ENCODE results near the gene KSR2.
"Not testable (repeated sequence)": the region's sequence is repeated elsewhere in the genome, so short reads cannot be mapped to it uniquely, and the experiment has no call there.

KSR2 gene

DNA sequence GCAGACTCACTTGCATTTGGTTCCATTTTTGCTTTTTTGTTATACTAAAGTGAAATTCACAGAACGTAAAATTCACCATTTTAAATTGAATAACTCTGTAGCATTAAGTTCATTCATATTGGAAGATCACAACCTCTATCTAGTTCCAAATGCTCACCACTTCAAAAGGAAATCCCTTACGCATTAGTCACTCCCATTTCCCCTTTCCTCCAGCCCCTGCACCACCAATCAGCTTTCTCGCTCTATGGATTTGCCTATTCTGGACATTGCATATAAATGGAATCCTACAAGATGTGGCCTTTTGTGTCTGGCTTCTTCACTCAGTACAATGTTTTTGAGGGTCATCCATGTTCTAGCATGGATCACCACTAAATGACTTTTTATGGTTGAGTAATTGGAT is 294.5 kb downstream of the KSR2 start:
- Mint-ChIP-seq H3K4me3 (no peak overlapping the region), H3K36me3 (no peaks in the 10 kb centered on the region), H3K27ac (no peak overlapping the region), H3K4me1 (no peaks in the 10 kb centered on the region), H3K9me3 (peaks cover 15% of the 10 kb centered on the region), H3K27me3 (no peaks in the 10 kb centered on the region)
- ATAC-seq: no peak

DNA sequence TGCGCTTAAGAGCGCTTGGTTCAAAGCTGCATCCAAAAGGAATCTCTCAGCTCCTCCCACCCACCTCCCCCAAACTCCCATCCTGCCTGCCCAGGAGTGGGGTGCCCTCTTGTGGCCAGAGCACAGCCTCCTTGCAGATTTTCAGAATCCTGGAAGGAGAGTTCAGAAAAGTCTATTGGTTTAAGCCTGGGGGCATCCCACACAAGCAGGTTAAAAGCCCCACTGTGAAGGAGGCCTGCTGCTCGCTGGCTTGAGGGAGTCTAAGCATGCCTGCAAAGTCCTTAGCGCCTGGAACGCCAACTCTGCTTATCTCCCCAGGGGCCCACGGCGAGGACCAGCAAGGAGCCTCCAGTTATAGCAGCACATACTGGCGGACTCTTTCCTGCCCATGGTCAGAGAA is 297.1 kb downstream of the KSR2 start:
- no peaks in the 10 kb centered on the region for H3K4me1 Mint-ChIP-seq

DNA sequence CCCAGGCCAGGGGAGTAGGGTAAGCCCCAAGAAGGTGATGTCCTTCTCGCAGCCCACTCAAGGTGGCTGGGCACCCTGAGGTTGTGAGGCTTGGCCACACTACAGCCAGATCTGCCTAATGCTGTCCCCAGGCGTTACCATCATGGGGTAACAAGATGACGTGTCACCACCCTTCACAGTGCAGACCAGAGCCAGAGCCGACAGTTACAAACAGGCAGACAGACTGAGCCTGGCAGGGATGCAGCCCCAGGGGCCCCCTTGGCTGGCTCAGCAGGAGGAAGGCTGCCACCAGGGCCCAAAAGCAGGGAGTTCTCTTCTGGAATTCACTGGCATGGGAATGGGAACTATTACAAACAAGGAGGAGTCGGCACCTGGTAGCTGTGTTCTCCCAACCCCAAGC is 304.6 kb downstream of the KSR2 start:
- Mint-ChIP-seq H3K27me3 (peaks cover 5% of the 10 kb centered on the region), H3K36me3 (no peaks in the 10 kb centered on the region), H3K9me3 (no peaks in the 10 kb centered on the region), H3K4me3 (no peak overlapping the region), H3K4me1 (no peaks in the 10 kb centered on the region), H3K27ac (no peak overlapping the region)
- no peak for ATAC-seq

More for the DNA sequence above, 297.1 kb downstream of the KSR2 start:
- Mint-ChIP-seq H3K36me3 (no peaks in the 10 kb centered on the region), H3K27ac (no peak overlapping the region), H3K9me3 (peaks cover 15% of the 10 kb centered on the region), H3K27me3 (peaks cover 5% of the 10 kb centered on the region), H3K4me3 (no peak overlapping the region)
- ATAC-seq: no peak

DNA sequence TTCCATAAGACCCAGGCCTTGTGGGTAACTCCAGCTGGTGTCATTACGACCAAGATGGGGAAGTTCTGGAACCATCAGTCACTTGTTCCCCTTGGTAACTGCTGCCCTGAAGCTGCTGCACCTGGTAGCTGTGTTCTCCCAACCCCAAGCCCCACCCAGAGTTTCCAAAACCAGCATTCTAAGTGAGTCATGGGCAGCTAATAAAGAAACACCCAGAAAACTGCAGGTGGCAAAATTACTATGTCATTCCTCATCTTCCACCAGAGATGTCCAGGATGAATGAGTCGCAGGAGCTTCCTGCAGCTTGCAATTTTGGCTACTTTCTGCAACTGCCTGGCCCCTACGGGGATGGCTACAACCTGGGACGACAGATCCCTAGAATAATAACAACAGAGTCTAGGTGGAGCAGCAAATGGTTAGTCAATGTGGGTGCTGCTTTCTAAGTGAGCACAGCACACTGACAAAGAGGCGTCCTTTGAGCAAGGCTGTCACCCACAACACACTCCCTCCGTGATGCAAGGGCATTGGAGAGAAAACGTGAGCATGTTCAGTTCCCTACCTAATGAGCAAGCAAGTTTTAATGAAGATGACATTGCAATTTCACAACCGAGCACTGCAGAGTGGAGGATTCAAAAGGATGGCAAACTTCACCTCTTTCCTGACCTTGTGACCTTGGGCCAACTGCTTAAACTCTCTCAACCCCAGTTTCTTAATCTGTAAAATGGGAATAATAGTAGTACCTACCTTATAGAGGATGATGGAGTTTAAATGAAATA is 306.0 kb downstream of the KSR2 start:
- Mint-ChIP-seq H3K4me3 (no peak overlapping the region), H3K9me3 (peaks cover 4% of the 10 kb centered on the region), H3K27me3 (peaks cover 5% of the 10 kb centered on the region), H3K4me1 (no peaks in the 10 kb centered on the region), H3K27ac (no peak overlapping the region), H3K36me3 (no peaks in the 10 kb centered on the region)
- ATAC-seq: no peak

DNA sequence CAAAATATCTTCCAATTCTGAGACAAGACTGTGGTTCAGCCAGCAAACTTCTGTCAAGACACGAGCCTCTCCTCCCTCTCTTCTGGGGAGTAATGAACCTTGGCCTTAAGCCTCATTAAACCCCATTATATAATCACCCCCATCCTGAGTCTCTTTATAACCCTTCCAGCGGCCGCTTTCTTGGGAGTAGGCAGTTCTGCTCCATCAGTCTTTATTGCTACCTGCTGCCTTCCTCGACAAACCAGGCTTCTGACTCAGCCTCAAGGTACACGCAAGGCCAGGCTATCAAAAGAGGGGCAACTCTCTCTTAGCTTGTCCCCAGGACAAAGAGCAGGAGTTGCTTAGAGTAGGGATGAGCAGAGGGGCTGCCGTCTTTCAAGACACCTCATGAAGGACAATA is 306.6 kb downstream of the KSR2 start:
- no peaks in the 10 kb centered on the region for H3K36me3 Mint-ChIP-seq
- no peak for ATAC-seq
- peaks cover 4% of the 10 kb centered on the region for H3K9me3 Mint-ChIP-seq
- H3K27ac Mint-ChIP-seq: no peak overlapping the region
- H3K4me1 Mint-ChIP-seq: no peaks in the 10 kb centered on the region
- H3K27me3 Mint-ChIP-seq: peaks cover 5% of the 10 kb centered on the region
- no peak overlapping the region for H3K4me3 Mint-ChIP-seq

DNA sequence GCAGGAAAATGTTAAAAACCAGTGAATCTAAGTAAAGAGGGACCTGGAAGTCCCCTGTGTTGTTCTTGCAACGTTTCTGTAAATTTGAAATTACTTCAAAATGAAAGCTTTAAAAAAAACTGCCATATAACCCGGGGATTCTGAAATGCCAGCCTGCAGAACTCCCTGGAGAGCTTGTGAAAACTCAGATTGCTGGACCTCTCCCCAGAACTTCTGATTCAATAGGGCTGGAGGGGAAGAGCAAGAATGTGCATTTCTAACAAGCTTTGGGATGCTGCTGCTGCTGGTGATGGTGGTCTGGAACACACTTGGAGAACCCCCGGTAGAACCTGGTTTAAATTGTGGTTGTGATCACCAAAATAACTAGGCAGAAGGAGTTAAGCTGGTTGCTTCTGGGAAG is 307.3 kb downstream of the KSR2 start:
- no peak for ATAC-seq
- no peaks in the 10 kb centered on the region for H3K4me1 Mint-ChIP-seq
- no peak overlapping the region for H3K4me3 Mint-ChIP-seq
- no peaks in the 10 kb centered on the region for H3K27me3 Mint-ChIP-seq
- H3K36me3 Mint-ChIP-seq: no peaks in the 10 kb centered on the region
- H3K27ac Mint-ChIP-seq: no peak overlapping the region
- H3K9me3 Mint-ChIP-seq: peaks cover 4% of the 10 kb centered on the region

DNA sequence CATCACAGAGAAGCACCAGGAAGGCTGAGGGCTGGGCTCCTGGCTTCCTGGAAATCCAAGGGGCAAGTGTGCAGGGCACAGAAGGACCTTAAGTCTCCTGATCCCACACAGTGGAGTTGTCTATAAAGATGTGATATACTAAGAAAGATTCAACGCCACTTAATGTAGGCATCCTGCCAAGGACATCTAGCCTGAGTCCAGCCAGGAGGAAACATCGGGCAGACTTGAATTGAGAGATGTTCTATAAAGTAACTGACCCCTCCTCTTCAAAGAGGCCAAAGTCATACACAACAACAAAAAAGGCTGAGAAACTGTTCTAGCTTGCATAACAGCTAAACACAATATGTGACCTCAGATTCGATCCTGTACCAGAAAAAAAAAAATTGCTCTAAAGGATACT is 307.9 kb downstream of the KSR2 start:
- H3K4me3 Mint-ChIP-seq: no peak overlapping the region
- no peak overlapping the region for H3K27ac Mint-ChIP-seq
- H3K9me3 Mint-ChIP-seq: peaks cover 4% of the 10 kb centered on the region
- no peaks in the 10 kb centered on the region for H3K36me3 Mint-ChIP-seq
- H3K27me3 Mint-ChIP-seq: no peaks in the 10 kb centered on the region
- no peaks in the 10 kb centered on the region for H3K4me1 Mint-ChIP-seq
- no peak for ATAC-seq

DNA sequence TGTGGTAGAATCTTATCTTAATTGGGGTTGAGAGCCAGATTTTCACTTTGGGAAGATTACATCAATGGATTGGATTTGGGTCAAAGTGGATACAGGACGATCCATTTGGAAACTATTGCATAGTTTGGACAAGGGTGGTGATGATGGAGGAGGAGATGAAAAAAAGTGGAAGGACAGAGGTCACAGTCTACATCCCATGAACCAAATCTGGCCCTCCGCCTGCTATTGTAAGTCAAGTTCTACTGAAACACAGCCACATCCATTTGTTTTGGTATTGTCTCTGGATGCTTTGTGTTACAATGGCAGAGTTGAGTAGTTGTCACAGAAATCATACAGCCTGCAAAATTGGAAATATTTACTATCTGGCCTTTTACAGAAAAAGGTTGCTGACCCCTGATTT is 310.6 kb downstream of the KSR2 start:
- no peaks in the 10 kb centered on the region for H3K4me1 Mint-ChIP-seq
- H3K9me3 Mint-ChIP-seq: peaks cover 4% of the 10 kb centered on the region
- no peak for ATAC-seq
- no peak overlapping the region for H3K4me3 Mint-ChIP-seq
- no peaks in the 10 kb centered on the region for H3K27me3 Mint-ChIP-seq
- no peaks in the 10 kb centered on the region for H3K36me3 Mint-ChIP-seq
- H3K27ac Mint-ChIP-seq: no peak overlapping the region

DNA sequence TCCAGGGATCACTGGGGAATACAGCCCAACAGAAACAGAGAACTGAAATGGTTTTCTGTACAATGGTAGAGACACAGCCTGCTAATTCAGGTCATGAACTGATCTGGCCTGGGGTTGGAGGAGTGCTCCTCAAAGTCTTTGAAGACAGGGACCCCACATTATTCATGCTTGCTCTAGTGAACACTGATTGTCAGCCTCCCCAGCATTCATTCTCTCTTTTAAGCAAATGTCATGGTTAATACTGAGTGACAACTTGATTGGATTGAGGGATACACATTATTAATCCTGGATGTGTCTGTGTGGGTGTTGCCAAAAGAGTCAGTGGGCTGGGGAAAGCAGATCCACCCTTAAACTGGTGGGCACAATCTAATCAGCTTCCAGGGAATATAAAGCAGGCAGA is 319.0 kb downstream of the KSR2 start:
- Mint-ChIP-seq H3K9me3 (peaks cover 16% of the 10 kb centered on the region), H3K36me3 (no peaks in the 10 kb centered on the region), H3K27ac (no peak overlapping the region), H3K4me1 (no peaks in the 10 kb centered on the region), H3K27me3 (peaks cover 12% of the 10 kb centered on the region), H3K4me3 (no peak overlapping the region)
- ATAC-seq: no peak

DNA sequence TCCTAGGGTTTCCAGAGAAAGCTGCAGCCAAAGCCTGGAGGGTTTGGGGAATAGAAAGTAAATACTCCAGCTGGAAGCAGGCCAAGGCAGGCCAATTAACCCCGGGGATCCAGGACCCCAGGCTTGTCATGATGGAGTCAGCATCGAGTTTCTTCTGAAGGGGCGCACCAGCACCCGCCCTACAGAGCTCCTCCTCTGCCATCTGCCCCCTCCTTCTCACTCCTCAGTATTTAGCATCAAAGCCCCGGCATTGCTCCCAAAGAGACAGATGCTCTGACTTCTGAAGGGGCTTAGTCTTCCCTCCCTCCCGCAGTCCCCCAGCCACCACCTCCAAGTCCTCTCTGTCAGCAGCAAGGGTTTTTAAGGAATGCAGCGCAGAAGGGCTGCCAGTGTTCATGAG is 322.3 kb downstream of the KSR2 start:
- Mint-ChIP-seq H3K27me3 (peaks cover 12% of the 10 kb centered on the region), H3K36me3 (no peaks in the 10 kb centered on the region), H3K4me3 (no peak overlapping the region), H3K9me3 (peaks cover 14% of the 10 kb centered on the region), H3K4me1 (no peaks in the 10 kb centered on the region), H3K27ac (no peak overlapping the region)
- no peak for ATAC-seq

DNA sequence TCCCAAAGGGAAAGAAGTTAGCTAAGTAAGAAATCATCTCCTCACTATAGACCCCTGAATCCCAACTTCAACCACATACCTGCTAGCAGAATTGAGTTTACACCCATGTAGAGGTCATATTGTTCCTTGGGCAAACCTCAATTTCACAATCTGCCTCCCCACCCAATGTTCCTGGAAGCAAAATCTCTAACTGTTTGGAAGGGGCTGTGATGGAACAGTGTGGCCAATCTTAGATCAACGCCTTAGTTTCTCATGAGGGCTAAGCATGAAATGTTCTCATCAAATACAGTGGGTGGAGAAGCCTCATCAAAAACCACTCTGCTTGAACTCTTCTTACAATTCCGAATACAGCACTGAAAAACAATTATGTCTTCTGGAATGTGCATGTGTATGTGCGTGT is 323.3 kb downstream of the KSR2 start:
- no peak overlapping the region for H3K27ac Mint-ChIP-seq
- H3K9me3 Mint-ChIP-seq: peaks cover 9% of the 10 kb centered on the region
- no peaks in the 10 kb centered on the region for H3K4me1 Mint-ChIP-seq
- H3K4me3 Mint-ChIP-seq: no peak overlapping the region
- peaks cover 12% of the 10 kb centered on the region for H3K27me3 Mint-ChIP-seq
- ATAC-seq: no peak
- H3K36me3 Mint-ChIP-seq: no peaks in the 10 kb centered on the region

DNA sequence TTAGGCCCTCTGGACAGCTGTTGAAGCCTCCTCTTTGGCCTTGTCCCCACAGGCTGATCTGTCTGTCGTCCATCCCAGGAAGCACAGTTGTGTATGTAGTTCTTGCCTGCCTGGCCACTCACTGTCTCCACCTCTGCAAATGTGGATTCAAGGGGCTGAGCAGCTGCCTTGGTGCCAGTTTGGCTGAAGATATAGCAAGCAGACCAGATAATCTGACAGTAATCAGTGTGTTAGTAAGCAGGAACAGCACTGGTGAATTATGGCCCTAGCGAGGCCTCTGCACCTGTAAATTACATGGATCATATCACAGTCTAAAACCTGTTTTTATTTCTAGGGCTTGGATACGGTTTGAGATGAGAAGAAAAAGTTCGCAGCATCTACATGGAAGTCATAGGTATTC is 324.8 kb downstream of the KSR2 start:
- Mint-ChIP-seq H3K27me3 (peaks cover 12% of the 10 kb centered on the region), H3K36me3 (no peaks in the 10 kb centered on the region), H3K4me1 (no peaks in the 10 kb centered on the region), H3K4me3 (no peak overlapping the region), H3K9me3 (peaks cover 9% of the 10 kb centered on the region), H3K27ac (no peak overlapping the region)
- no peak for ATAC-seq

DNA sequence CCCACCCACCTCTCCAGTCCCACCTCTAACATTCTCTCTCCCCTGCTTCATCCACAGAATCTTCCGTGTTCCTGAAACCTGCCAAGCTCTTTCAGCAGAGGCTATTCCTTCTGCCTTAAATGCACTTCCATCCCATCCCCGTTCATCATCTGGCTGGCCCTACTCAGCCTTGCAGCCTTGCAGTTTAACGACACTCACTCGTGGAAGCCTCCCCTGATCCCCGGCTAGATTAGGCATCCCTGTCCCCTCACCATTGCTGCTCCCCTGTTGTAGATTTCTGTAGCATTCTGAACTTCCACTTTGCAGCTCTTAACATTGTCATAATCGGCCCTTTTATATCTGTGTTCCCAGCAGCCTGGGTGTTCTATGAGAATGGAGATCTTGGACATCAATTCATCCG is 326.9 kb downstream of the KSR2 start:
- H3K27me3 Mint-ChIP-seq: peaks cover 6% of the 10 kb centered on the region
- peaks cover 10% of the 10 kb centered on the region for H3K9me3 Mint-ChIP-seq
- H3K27ac Mint-ChIP-seq: no peak overlapping the region
- no peaks in the 10 kb centered on the region for H3K36me3 Mint-ChIP-seq
- no peaks in the 10 kb centered on the region for H3K4me1 Mint-ChIP-seq
- ATAC-seq: no peak
- H3K4me3 Mint-ChIP-seq: no peak overlapping the region

DNA sequence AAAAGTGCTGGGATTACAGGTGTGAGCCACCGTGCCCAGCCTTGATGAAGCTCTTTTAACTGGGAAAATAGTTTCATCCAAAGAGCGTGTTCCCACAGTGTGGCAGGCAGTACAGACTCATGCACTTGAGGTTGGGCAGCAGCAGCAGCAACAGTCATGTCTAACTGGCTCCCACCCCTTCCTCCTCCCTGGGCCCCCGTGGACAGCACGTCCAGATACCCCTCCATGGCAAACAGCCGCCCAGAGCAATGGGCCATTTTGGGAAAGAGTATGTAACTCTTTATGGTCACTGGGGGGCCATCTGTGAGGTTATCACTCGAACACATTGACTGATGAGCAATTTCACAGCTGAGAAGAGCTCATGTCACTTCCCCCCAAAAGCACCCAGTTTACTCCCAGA is 328.3 kb downstream of the KSR2 start:
- no peak for ATAC-seq

DNA sequence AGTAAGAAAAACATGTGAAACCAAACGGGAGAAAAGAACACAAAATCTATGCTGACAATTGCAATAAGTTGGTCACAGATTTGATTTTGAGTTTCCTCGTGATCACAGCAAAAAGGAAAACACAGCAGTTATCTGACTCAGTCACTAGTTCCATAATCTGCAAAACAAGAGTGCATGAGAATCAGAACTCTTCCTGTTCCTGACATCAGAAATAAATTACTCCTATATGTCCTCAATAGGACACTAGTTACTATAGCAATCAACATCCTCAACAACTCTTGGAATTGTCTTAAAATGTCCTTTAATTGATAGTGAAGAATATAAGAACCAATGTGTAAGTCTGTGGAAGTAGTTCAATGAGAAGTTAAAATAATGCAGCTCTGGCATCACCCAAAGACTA is 339.3 kb downstream of the KSR2 start:
- H3K36me3 Mint-ChIP-seq: no peaks in the 10 kb centered on the region
- no peaks in the 10 kb centered on the region for H3K27me3 Mint-ChIP-seq
- no peak for ATAC-seq

More for the DNA sequence above, 328.3 kb downstream of the KSR2 start:
- Mint-ChIP-seq H3K4me3 (no peak overlapping the region), H3K4me1 (no peaks in the 10 kb centered on the region), H3K27ac (no peak overlapping the region), H3K27me3 (no peaks in the 10 kb centered on the region), H3K9me3 (peaks cover 12% of the 10 kb centered on the region), H3K36me3 (no peaks in the 10 kb centered on the region)

DNA sequence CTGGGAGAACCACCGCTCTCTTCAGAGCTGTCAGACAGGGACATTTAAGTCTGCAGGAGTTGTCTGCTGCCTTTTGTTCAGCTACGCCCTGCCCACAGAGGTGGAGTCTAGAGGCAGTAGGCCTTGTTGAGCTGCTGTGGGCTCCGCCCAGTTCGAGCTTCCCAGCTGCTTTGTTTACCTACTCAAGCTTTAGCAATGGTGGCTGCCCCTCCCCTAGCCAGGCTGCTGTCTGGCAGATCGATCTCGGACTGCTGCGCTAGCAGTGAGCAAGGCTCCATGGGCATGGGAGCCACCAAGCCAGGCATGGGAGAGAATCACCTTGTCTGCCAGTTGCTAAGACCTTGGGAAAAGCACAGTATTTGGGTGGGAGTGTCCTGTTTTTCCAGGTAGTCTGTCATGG is 340.1 kb downstream of the KSR2 start:
- not testable (repeated sequence) for H3K9me3 Mint-ChIP-seq, H3K27ac Mint-ChIP-seq, H3K4me1 Mint-ChIP-seq, H3K36me3 Mint-ChIP-seq, H3K27me3 Mint-ChIP-seq, H3K4me3 Mint-ChIP-seq, ATAC-seq

More for the DNA sequence above, 339.3 kb downstream of the KSR2 start:
- H3K9me3 Mint-ChIP-seq: peaks cover 8% of the 10 kb centered on the region
- no peak overlapping the region for H3K27ac Mint-ChIP-seq
- no peak overlapping the region for H3K4me3 Mint-ChIP-seq
- H3K4me1 Mint-ChIP-seq: no peaks in the 10 kb centered on the region

Measured in stimulated activated memory B cell treated with anti-CD40 and anti-IgM and Interleukin-4, amounts not matched to agents 10 μg/mL and 1 μg/mL and 100 μg/mL, for 72 hours (primary cell).